Measurements from ENCODE around the gene ACER3. TPM values are rescaled to one million over a fixed set of nuclear protein-coding genes. Genes with fewer than 3 reads are reported as not detected.

Gene ACER3
- total RNA-seq, 1 experiment from 2014 or later: 13.7 TPM

GRCh38 chr11:76947190-76947589, 86.5 kb downstream of the ACER3 start:
- TF ChIP-seq JAZF1 (CRISPR knock-in tag; IDR thresholded peaks at IDR 0.05) (no peak), GABPB1 (CRISPR knock-in tag; IDR thresholded peaks at IDR 0.05) (no peak), FOXJ3 (CRISPR knock-in tag; IDR thresholded peaks at IDR 0.05; ENCODE audit: borderline replicate concordance) (no peak), ATF6 (CRISPR knock-in tag; IDR thresholded peaks at IDR 0.05) (no peak), PREB (CRISPR knock-in tag; IDR thresholded peaks at IDR 0.05; ENCODE audit: borderline replicate concordance) (no peak), ATF2 (CRISPR knock-in tag; IDR thresholded peaks at IDR 0.05; ENCODE audit: borderline replicate concordance, low read depth) (no peak), NFE2L1 (CRISPR knock-in tag; IDR thresholded peaks at IDR 0.05) (no peak), ZNF219 (CRISPR knock-in tag; IDR thresholded peaks at IDR 0.05; ENCODE audit: borderline replicate concordance) (no peak), ESRRA (CRISPR knock-in tag; IDR thresholded peaks at IDR 0.05; ENCODE audit: borderline replicate concordance) (no peak), ZNF425 (CRISPR knock-in tag; conservative IDR thresholded peaks at IDR 0.05) (no peak), AFF4 (CRISPR knock-in tag; IDR thresholded peaks at IDR 0.05; ENCODE audit: borderline replicate concordance) (no peak), NR3C1 (CRISPR knock-in tag; conservative IDR thresholded peaks at IDR 0.05; ENCODE audit: low read depth) (no peak), ZNF423 (CRISPR knock-in tag; IDR thresholded peaks at IDR 0.05) (no peak), E2F5 (CRISPR knock-in tag; IDR thresholded peaks at IDR 0.05) (no peak), ARID4B (CRISPR knock-in tag; IDR thresholded peaks at IDR 0.05; ENCODE audit: borderline replicate concordance) (no peak), CREB1 (CRISPR knock-in tag; IDR thresholded peaks at IDR 0.05) (no peak), ZNF671 (CRISPR knock-in tag; IDR thresholded peaks at IDR 0.05) (no peak)
- no peak for DNase-seq (ENCODE audit: low spot score)
- Mint-ChIP-seq H3K4me3 (no peak overlapping the region), H3K9me3 (peaks cover 18% of the 10 kb centered on the region), H3K36me3 (peaks cover 18% of the 10 kb centered on the region), H3K27ac (no peak overlapping the region), H3K27me3 (ENCODE audit: low read depth) (no peaks in the 10 kb centered on the region), H3K4me1 (peaks cover 19% of the 10 kb centered on the region)
- POLR2A ChIA-PET: no interaction called here
- no peak for ATAC-seq
- CTCF ChIA-PET: interaction anchor here (1.2 to 2.5 kb wide), 2 partner anchors 27 to 100 kb away, joined by 5 to 12 read pairs; no protein-coding TSS in a partner anchor

Data from WTC11 (cell line).